ENCODE data around the gene TPT1.
A peak's percentile ranks its signal among the peaks of the same experiment; 100 is the strongest.

Gene TPT1

DNA sequence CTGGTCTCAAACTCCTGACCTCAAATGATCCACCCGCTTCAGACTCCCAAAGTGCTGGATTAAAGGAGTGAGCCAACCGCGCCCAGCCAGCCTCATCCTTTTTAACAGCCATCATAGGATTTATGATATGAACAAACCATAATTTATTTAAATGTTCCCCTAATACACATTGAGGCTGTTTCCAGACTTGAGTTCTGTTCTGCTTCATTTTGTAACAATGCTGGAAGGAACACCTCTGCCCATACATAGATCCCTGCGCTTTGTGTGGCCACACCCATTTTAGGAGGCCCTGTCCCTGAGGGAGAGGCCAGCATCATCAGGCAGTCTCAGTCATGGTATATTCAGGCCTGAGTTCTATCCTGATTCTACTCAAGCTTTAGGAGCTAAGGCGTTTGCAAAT is 35.9 kb downstream of the TPT1 start (continued):
- TF ChIP-seq ZBTB17 (tag by site-specific recombination; IDR thresholded peaks at IDR 0.05) (no peak), SCRT1 (tag by site-specific recombination; IDR thresholded peaks at IDR 0.05; ENCODE audit: borderline replicate concordance) (no peak), ZNF184 (tag by site-specific recombination; IDR thresholded peaks at IDR 0.05) (no peak), ZNF404 (tag by site-specific recombination; IDR thresholded peaks at IDR 0.05) (no peak)
- TF ChIP-seq, protein P1, sequence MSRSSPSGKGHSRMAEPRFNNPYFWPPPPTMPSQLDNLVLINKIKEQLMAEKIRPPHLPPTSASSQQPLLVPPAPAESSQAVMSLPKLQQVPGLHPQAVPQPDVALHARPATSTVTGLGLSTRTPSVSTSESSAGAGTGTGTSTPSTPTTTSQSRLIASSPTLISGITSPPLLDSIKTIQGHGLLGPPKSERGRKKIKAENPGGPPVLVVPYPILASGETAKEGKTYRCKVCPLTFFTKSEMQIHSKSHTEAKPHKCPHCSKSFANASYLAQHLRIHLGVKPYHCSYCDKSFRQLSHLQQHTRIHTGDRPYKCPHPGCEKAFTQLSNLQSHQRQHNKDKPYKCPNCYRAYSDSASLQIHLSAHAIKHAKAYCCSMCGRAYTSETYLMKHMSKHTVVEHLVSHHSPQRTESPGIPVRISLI (tag by site-specific recombination; IDR thresholded peaks at IDR 0.05) = no peak

DNA sequence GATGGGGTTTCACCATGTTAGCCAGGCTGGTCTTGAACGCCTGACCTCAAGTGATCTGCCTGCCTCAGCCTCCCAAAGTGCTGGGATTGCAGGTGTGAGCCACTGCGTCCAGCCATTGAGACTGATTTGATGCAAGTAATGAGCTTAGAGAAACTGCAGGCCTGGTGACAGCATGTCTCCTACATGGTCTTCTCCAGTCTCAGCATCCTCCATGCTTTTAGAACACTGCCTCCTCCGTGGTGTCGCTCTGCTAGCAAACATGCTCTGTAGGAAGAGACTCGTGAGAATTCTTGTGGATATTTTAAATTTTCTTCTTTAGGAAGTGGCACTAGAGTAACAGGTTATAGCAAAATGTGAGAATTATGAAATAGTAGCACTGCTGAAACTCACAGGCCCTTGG is 37.1 kb downstream of the TPT1 start:
- no peaks in the 10 kb centered on the region for H3K9me3 ChIP-seq (ENCODE audit: control insufficient read depth, insufficient read depth, low read depth, low read length)
- no peaks in the 10 kb centered on the region for H3K36me3 ChIP-seq (ENCODE audit: control insufficient read depth in 2 of 2, insufficient read depth in 1 of 2, low read length in 2 of 2)
- ChIA-PET CTCF (interaction anchor here (0.6 to 2.1 kb wide), 3 partner anchors 12 to 257 kb away, joined by 3 to 12 read pairs (median 3); no protein-coding TSS in a partner anchor), POLR2A (interaction anchor here (0.5 kb wide), 1 partner anchor 63 kb away, joined by 3 read pairs; no protein-coding TSS in a partner anchor)
- no peak overlapping the region for H3K4me3 ChIP-seq (ENCODE audit: low read depth, low read length)
- TF ChIP-seq SCRT2 (tag by site-specific recombination; IDR thresholded peaks at IDR 0.05) (0 out of 2 replicates have a peak, but pooled peaks have one; percentile 14), PRDM1 (tag by site-specific recombination; IDR thresholded peaks at IDR 0.05) (no peak), ZSCAN16 (tag by site-specific recombination; IDR thresholded peaks at IDR 0.05) (no peak)
- TF ChIP-seq, protein P2, sequence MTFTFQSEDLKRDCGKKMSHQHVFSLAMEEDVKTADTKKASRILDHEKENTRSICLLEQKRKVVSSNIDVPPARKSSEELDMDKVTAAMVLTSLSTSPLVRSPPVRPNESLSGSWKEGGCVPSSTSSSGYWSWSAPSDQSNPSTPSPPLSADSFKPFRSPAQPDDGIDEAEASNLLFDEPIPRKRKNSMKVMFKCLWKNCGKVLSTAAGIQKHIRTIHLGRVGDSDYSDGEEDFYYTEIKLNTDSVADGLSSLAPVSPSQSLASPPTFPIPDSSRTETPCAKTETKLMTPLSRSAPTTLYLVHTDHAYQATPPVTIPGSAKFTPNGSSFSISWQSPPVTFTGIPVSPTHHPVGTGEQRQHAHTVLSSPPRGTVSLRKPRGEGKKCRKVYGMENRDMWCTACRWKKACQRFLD (tag by site-specific recombination; IDR thresholded peaks at IDR 0.05) = no peak
- no peaks in the 10 kb centered on the region for H3K4me1 ChIP-seq (ENCODE audit: control insufficient read depth, insufficient read depth, low read length)
- H3K27ac ChIP-seq (ENCODE audit: extremely low read depth, low read depth, low read length) = no peak overlapping the region

DNA sequence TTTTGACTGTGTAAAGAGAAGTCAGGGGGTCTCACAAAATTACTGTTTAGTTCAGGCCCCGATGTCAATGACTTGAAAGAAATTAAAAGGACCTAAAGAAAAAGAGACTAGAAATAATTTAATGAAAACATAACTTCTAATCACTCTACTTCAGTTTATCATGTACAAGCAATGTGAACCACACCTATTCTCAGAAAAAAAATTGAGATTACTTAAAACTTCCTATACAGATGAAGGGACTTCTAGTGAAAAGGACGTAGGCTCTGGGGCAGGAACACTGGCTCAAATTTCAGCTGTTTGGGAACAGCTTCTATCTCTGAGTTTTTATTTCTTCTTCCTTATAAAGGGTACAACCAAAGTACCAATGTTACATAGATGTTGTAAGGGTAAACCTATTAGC is 38.0 kb downstream of the TPT1 start:
- no peak overlapping the region for H3K4me3 ChIP-seq (ENCODE audit: low read depth, low read length)
- H3K27ac ChIP-seq (ENCODE audit: extremely low read depth, low read depth, low read length) = no peak overlapping the region
- CTCF ChIA-PET = interaction anchor here (2.1 kb wide), 1 partner anchor 256 kb away, joined by 12 read pairs; no protein-coding TSS in a partner anchor
- POLR2A ChIA-PET = no interaction called here
- no peaks in the 10 kb centered on the region for H3K36me3 ChIP-seq (ENCODE audit: control insufficient read depth in 2 of 2, insufficient read depth in 1 of 2, low read length in 2 of 2)
- H3K4me1 ChIP-seq (ENCODE audit: control insufficient read depth, insufficient read depth, low read length) = no peaks in the 10 kb centered on the region
- no peak for TF ChIP-seq ZSCAN23 (tag by site-specific recombination; IDR thresholded peaks at IDR 0.05)
- TF ChIP-seq ZNF670 (tag by site-specific recombination; IDR thresholded peaks at IDR 0.05; ENCODE audit: low read depth) = no peak
- no peak for TF ChIP-seq ZNF621 (tag by site-specific recombination; IDR thresholded peaks at IDR 0.05)
- no peak for TF ChIP-seq GFI1B (tag by site-specific recombination; IDR thresholded peaks at IDR 0.05)
- no peak for TF ChIP-seq ZNF10 (tag by site-specific recombination; IDR thresholded peaks at IDR 0.05)
- no peak for TF ChIP-seq ZNF76 (tag by site-specific recombination; IDR thresholded peaks at IDR 0.05; ENCODE audit: borderline replicate concordance, low read depth)
- TF ChIP-seq, protein P3, sequence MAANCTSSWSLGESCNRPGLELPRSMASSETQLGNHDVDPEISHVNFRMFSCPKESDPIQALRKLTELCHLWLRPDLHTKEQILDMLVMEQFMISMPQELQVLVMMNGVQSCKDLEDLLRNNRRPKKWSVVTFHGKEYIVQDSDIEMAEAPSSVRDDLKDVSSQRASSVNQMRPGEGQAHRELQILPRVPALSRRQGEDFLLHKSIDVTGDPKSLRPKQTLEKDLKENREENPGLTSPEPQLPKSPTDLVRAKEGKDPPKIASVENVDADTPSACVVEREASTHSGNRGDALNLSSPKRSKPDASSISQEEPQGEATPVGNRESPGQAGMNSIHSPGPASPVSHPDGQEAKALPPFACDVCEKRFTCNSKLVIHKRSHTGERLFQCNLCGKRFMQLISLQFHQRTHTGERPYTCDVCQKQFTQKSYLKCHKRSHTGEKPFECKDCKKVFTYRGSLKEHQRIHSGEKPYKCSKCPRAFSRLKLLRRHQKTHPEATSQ (tag by site-specific recombination; IDR thresholded peaks at IDR 0.05) = no peak
- TF ChIP-seq ZNF239 (tag by site-specific recombination; IDR thresholded peaks at IDR 0.05) = no peak
- TF ChIP-seq ZNF701 (tag by site-specific recombination; IDR thresholded peaks at IDR 0.05) = no peak
- TF ChIP-seq OSR2 (tag by site-specific recombination; IDR thresholded peaks at IDR 0.05) = no peak
- TF ChIP-seq ZNF416 (tag by site-specific recombination; IDR thresholded peaks at IDR 0.05) = no peak
- TF ChIP-seq ZNF341 (tag by site-specific recombination; IDR thresholded peaks at IDR 0.05; ENCODE audit: low read depth) = no peak
- TF ChIP-seq, protein P4, sequence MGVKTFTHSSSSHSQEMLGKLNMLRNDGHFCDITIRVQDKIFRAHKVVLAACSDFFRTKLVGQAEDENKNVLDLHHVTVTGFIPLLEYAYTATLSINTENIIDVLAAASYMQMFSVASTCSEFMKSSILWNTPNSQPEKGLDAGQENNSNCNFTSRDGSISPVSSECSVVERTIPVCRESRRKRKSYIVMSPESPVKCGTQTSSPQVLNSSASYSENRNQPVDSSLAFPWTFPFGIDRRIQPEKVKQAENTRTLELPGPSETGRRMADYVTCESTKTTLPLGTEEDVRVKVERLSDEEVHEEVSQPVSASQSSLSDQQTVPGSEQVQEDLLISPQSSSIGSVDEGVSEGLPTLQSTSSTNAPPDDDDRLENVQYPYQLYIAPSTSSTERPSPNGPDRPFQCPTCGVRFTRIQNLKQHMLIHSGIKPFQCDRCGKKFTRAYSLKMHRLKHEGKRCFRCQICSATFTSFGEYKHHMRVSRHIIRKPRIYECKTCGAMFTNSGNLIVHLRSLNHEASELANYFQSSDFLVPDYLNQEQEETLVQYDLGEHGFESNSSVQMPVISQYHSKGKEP (tag by site-specific recombination; IDR thresholded peaks at IDR 0.05) = no peak
- no peaks in the 10 kb centered on the region for H3K9me3 ChIP-seq (ENCODE audit: control insufficient read depth, insufficient read depth, low read depth, low read length)
